HG02852 (cell line): ENCODE results near the gene ANXA6.
A peak's percentile ranks its signal among the peaks of the same experiment; 100 is the strongest.

Experiments
- ATAC-seq: cut with Tn5 transposase; IDR thresholded peaks from one replicate; pipeline ENCODE4 v1.9.1; 2021; ENCODE audit warnings: mild to moderate bottlenecking, moderate library complexity; ENCODE audit not compliant: unreplicated experiment

The ANXA6 gene

GRCh38 chr5:151130922-151131891 lies 26.4 kb downstream of the ANXA6 start:
- no peak for ATAC-seq

- no peak for ATAC-seq
These were observed 27.2 kb downstream of the ANXA6 start for GRCh38 chr5:151130235-151130921.

- ATAC-seq: no peak
These were observed 28.8 kb downstream of the ANXA6 start for GRCh38 chr5:151128817-151129216.

GRCh38 chr5:151127926-151128325 lies 29.7 kb downstream of the ANXA6 start:
- no peak for ATAC-seq

GRCh38 chr5:151126199-151126645 lies 31.4 kb downstream of the ANXA6 start:
- ATAC-seq: no peak

- no peak for ATAC-seq
These were observed 32.2 kb downstream of the ANXA6 start for GRCh38 chr5:151125421-151125820.

- ATAC-seq: peak; percentile 87
These were observed 33.5 kb downstream of the ANXA6 start for GRCh38 chr5:151123897-151124751.

- no peak for ATAC-seq
These were observed 34.8 kb downstream of the ANXA6 start for GRCh38 chr5:151122828-151123227.

GRCh38 chr5:151121665-151122064 lies 35.9 kb downstream of the ANXA6 start:
- ATAC-seq: no peak

- no peak for ATAC-seq
These were observed 36.5 kb downstream of the ANXA6 start for GRCh38 chr5:151121095-151121494.

- no peak for ATAC-seq
These were observed 38.5 kb downstream of the ANXA6 start for GRCh38 chr5:151118913-151119575.

GRCh38 chr5:151115272-151115905 lies 42.2 kb downstream of the ANXA6 start:
- no peak for ATAC-seq

GRCh38 chr5:151113651-151114050 lies 43.9 kb downstream of the ANXA6 start:
- no peak for ATAC-seq

- no peak for ATAC-seq
These were observed 46.6 kb downstream of the ANXA6 start for GRCh38 chr5:151110992-151111391.

- no peak for ATAC-seq
These were observed 47.4 kb downstream of the ANXA6 start for GRCh38 chr5:151110122-151110681.

- ATAC-seq: no peak
These were observed 49.0 kb downstream of the ANXA6 start for GRCh38 chr5:151108566-151108965.

GRCh38 chr5:151107738-151108520 lies 49.6 kb downstream of the ANXA6 start:
- ATAC-seq: no peak

GRCh38 chr5:151107084-151107483 lies 50.5 kb downstream of the ANXA6 start:
- ATAC-seq: no peak

GRCh38 chr5:151106509-151106908 lies 51.1 kb downstream of the ANXA6 start:
- ATAC-seq: no peak
